Bone marrow (tissue), 2 donors: ENCODE results near the gene AATK.

Source experiments
- DNase-seq, 2 donors: peaks; one replicate each; lab custom pipeline; 2025; lab: John Stamatoyannopoulos, UW

The AATK gene

DNA sequence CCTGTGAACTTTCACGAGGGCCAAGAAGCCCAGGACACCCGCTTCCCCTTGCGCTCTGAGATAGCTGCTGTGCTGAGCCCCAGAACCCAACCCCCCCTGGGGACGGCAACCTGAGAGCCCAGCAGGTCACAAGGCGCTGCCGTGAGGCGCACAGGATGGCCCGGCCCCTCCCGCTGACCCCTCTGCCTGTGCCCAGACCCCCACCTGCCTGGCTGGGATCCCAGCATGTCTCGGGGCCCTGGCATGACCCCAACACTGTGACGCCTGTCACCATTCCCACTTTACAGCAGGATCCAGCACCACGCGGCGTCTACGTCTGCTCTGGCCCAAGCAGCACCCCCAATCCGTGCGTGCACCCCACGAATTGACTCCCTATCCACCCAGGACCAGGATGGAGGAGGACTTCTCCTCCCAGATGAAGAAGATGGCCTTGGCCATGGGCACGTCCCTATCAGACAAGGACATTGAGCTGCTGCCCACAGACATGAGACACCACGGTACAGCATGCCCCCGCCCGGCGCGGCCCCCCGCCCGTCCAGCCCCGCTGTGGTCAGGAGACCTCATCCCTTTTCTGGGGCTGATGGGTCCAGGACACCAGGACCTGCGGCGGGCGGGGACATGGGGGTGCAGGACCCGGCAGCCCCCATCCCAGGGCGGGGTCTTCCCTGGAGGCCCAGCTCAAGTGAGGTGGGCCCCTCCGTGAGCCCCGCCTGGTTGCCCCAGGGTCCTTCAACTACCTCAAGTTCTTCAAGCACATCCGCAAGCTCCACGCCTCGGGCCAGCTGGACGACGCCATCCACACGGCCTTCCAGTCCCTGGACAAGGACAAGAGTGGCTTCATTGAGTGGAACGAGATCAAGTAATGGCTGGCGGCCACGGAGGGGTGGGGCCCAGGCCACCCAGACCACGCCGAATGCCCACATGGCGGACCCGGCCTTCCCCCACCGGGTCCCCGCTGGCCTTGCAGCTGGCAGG lies 15.1 kb upstream of the AATK start:
- DNase-seq: no peak

DNA sequence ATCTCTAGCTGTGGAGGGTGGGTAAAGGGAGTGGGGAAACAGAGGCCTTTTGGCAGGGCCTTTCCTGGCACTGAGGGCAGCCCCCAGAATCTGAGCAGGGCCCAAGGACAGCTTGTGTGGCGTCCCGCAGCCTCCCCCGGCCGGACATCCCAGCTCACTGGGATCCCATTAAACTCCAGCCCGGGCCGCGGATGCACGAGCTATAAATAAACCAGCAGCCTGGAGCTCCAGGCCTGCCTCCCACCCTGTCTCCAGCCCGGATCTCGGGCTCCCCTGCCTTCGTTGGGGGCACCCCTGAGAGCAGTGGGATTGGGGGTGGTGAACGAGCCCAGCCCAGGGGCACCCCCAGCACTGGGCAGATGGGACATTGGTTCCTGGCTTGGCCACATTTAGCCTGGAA lies 13.8 kb upstream of the AATK start:
- no peak for DNase-seq

DNA sequence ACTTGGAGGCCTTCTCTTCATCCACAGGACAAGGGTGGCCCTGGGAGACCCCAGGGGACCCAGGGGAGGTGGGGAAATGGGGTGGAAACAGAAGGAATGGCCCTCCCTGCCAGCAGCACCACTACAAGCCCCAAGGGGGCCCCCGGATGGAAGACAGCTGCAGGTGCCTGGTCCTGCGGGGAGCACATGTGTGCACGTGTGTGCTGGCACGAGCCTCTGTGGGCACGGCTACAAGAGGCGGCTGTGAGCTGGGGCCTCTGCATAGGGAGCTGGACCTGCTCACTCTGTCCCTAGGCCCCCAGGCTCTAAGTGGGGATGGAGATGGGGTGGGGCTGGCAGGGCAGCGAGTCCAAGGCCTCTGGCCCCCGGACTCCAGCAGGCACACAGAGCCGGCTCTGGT lies 13.2 kb upstream of the AATK start:
- no peak for DNase-seq

DNA sequence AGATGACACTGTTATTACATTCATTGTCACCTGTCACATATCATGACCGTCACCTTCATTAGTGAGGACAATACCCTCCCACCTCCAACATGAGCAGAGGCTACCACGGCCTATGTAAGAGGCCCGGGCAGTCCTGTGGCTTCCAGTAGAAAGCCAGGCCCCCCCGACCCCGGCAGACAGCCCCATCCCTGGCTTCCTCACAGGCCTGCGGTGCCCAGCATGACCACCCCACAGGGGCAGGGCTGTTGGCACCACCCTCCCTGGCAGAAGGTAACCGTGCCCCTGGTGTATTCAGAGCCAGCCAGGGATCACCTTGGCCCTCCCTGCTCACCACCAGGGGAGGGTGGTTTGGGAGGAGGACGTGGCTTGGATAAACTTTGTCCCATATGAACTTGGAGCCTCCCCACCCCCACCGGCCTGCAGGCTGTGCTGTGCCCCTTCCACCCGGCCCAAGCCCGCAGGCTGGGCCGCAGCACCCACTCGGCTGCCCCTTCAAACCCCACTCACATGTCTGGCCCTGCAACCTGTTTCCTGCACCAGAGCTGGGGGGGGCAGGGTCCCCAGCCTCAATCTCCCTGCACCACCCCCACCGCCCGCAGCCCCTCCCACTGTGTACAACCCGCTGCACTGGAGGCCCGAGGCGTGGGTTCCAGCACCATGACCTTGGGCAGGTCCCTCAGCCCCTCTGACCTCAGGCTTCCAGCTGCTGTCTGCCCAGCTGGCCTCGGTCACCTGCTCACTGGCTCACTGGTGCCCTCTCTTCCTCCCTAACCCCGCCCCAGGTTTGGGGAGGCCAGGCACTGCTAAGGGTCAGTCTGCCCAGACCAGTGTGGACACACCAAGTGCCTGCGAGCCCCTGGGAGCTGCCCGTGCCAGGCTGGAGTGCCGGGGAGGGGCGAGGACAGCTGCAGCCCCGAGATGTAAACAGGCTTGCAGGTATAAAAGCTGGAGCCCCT lies 12.4 kb upstream of the AATK start:
- no peak for DNase-seq

DNA sequence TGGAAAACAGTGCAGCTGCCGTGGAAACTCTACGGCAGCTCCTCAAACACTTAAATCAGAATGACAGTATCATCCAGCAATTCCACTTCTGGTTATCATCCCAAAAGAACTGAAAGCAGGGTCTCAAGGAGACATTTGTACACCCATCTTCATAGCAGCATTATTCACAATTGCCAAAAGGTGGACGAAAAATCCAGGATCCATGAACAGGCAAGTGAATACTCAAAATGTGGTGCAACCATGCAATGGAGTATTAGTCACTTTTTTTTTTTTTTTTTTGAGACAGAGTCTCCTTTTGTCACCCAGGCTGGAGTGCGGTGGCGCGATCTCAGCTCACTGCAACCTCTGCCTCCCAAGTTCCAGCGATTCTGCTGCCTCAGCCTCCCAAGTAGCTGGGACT lies 10.6 kb upstream of the AATK start:
- no peak for DNase-seq

DNA sequence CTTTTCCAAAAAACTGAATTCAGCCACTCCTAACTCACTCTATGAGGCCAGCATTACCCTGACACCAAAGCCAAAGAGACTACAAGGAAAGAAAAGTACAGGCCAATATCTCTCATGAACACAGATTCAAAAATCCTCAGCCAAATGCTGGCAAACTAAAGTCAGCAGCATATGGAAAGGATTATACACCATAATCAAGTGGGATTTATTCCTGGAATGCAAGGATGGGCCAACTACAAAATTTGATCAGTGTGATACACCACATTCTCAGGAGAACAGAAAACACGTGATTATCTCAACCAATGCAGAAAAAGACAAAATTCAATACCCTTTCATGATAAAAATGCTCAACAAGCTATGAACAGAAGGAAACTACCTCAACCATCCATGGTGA lies 7.7 kb upstream of the AATK start:
- no peak for DNase-seq

DNA sequence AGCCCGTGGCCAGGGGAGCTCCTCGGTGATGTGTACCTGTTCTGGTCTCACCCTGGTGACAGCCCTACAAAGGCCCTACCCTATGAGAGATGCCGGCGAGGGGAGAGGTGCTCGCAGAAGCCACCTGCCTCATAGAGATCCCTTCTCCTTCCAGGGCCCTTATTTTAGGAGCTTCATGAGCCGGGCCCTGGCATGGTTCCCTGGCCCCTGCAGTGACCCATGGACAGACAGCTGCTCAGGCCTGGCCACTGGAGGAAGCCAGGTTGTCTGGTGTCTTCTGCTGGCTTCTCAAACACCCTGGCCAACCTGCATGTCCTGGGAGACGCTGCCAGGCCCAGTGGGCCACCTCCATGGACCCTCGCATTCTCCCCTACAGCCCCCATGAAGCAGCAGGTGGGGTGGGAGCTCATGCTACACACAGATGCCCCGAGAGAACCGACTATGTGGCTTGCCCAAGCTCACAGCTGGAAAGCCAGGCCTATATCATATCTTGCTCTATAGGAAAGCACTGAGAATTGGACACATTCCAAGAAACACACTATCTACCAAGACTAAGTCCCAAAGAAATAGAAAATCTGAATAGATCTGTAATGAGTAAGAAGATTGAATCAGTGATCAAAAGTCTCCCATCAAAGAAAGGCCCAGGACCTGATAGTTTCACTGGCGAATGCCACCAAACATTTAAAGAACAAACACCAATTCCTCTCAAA lies 7.2 kb upstream of the AATK start:
- no peak for DNase-seq

DNA sequence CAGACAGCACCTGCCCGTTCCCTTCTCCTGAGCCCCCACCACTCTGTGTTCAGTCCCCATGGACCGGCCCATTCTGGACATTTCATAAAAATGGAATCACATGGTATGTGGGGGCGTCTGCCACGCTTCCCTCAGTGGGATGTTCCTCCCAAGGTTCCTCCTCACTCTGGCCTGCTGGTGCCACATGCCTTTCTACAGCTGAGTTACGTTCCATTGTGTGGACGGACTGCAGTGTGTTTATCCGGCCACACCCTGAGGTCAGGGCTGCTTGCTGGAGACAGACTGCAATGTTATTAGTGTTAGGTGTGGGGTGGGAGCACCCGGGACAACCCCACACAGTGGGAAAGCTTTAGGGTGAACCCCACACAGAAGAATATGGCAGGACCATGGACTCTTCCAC lies 5.9 kb upstream of the AATK start:
- no peak for DNase-seq

DNA sequence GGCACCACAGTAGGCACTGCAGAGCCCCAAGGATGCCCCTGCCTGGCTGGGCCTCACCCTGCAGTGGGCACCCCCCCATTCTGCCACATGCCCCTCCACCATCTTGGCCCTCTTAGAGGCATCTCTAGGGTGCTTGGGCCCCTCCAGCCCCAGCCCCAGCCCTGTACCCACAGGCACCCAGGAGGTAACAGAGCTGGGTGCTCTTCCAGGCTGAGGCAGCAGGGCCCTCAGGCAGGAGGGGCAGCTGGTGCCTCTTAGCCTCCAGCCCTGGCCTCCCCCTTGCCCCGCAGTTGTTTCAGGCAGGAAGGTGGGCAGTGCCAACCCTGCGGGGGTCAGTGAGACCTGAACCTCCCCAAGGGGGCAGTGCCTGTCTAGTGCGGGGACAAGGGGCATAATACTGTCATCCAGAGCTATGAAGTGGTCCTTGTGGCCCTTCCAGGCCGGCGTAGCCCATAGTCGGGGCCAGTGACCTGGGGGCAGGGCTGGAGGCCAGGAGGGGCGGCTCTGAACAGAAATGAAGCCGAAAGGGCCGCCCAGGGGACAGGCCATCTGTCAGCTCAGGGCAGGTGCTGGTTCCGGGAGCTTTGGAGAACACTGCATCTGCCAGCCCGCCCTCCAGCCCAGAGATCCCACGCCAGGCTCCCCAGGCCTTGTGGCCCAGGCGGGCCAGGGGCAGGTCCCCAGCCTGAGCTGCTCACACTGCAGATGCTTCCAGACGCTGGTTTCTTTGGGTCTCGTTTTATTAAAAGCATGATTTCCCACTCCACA lies 4.9 kb upstream of the AATK start:
- DNase-seq: no peak

DNA sequence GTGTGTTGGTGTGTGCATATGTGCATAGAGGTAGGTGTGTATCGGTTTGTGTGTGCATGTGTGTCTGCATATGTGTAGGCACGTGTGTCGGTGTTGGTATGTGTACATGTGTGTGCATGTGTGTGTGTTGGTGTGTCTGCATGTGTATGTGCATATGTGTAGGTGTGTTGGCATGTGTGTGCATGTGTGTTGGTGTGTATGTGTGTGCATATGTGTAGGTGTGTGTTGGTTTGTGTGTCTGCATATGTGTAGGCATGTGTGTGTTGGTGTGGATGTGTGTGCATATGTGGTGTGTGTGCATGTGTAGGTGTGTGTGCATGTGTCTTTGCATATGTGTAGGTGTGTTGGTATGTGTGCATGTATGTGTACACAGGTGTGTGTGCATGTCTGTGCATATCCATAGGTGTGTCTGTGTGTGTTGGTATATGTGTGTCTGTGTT lies 3.9 kb upstream of the AATK start:
- no peak for DNase-seq

DNA sequence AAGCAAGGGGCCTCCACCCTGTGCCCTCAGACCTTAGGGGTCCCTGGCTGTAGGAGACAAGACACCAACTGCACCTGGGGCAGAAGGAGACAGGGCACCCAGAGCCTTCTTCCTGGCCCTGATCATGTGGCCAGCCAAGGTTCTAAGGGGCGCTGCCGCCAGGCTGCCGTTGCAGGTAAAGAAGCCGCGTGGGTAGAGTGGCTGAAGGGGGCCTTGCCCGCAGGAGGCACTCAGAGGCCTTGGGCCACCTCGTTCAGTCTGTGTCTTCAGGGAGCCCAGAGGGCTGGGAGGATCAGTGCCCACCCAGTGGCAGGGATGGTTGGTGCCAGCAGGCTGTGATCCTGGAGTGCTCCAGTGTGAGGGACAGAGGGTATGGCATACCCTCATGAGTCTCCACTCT lies 1.6 kb upstream of the AATK start:
- no peak for DNase-seq

DNA sequence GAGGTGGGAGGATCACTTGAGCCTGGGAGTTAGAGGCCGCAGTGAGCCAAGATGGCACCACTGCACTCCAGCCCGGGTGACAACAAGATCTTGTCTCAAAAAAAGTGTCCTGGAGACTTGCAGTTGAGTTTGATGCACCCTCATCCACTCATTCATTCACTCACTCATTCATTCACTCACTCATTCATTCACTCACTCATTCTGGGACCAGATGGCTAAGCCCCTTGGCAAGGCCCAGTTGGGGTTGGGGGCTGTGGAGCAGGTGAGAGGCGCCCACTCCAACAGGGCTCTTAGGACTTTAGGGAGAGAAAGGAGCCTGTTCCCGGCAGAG lies 1.1 kb upstream of the AATK start:
- no peak for DNase-seq

DNA sequence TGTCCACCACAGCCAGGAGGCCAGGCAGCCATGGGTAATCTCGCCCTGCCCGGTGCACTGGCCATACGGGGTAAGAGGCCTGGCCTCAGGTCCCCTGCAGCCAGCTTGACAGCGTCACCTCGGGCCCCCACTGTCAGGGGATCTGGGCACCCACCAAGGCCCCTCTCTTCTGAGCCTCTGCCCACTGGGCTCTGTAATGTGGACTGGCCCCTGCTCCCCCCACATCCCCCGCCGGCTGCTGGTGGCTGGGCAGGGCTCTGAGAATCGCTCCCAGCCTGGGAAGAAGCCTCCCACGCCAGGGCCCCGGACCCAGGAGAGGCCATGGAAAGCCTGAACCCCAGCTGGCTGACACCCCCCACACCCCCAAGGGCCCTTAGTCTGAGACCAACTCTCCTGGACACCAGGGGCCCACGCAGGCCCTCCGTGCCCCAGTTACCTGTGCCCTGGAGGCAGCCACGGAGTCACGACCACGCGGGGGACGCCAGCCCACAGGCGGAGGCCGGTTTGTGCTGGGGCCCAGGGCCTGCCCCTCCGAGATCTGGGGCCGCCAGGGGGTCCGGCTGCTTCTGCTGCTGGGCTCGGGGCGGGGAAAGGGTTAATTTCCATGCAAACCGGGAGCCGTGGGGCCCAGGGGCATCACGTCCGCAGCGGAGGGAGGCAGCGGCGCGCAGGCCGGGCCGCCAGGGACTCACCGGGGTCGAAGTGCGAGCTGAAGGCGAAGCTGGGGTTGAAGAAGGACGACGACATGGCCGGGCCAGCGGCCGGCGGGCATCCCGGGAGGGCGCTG lies 582 bp downstream of the AATK start, which contains the start of gene PVALEF:
PVALEF (plus strand) TSS at position 262 of the 787 bp plus-strand sequence. CDS start 15,720 bp downstream, outside the sequence.
- DNase-seq: no peak

DNA sequence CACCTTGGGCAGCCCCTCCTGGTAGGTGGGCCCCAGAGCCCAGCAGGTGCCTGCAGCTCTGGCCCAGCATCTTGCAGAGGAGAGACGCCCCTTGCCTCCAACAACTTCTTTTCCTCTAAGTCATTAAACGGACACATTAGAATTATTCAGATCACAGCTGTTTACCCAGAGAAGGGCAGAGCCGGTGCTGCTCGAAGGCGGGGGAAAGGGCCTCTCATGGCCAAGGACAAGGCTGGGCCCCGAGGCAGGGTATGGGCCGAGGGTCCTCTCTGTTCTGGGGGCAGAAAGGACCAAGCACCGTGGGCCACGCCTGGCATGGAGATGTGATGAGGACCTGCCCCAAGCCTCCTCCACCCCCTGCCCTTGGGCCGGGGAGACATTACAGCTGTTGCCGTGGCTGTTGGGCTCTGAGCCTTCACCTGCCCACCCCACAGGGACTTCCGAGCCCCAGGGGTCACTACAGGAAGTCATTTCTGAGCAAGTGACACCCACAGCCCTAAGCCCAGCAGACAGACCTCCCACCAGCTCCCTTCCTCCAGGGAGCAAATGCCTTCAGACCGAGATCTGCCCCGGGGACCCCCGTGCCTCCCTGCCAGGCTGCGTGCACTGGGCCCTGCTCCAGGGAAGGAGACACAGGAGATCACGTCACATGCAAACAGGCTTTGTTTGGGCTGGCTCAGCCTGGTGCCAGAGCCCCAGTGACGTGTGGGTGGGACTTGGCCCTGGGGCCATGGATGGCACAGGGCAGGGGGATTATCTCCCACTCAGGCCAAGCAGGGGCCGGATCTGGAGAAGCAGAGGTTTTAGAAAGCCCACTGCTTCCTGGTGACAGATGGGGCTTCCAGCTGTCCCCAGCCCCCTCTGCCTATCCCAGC lies 1.4 kb downstream of the AATK start:
- no peak for DNase-seq

DNA sequence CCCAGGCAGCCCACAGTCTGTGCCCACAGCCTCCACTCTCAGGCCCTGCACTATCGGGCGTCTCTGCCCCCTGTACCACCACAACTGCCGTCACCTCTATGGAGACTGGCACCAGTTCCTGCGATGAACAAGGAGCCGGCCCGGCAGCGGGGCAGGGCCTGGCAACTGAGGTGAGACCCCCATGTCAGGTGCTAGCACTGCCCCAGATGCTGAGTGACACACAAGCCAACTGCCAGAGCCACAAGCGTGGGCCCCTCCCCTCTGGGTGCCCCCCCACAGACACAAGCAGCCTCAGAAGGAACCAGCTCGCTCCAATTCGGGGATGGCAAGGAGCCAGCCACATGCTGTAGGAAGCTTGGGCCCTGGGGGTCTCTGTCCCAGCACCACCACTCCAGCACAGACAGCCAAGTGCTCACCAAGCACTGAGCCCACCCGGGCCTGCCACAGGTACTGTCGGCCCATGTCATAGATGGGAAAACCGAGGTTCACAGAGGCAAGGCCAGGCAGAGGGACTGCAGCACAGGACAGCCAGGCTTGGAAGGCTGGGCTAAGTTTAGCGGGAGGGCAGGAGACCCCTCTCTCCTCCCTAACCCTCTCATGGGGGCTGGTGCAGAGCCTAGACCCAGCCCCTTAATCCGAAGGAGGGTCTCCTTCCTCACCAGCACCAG lies 2.2 kb downstream of the AATK start:
- no peak for DNase-seq

DNA sequence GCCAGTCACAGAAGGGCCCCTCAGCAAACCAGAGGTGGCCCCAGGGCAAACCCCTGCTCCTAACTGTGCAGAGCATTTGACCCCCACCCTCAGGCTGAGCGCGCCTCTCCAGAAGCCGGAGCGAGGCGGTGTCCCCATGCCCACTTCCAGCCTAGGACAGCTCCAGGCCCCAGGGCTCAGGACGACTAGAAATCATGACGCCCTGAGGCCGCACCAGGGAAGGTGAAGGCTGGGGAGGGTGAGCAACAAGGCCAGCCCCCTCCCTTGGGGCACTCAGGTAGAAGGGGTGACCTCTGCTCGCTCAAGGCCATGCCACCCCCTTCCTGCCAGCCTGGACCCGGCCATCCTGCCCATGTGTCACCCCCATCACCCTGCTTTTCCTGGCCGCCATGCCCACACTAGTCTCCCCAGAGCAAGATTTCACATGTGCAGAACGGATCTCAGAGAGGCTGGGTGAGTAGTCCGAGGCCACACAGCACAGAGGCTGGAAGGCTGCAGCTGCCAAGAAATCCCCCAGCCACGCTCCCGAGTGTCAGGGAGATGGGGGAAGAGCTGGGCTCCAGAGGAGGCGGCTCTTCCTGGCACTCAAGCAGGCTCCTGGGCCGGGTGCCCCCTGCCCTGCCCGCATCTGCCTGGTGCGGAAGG lies 2.8 kb downstream of the AATK start:
- no peak for DNase-seq

DNA sequence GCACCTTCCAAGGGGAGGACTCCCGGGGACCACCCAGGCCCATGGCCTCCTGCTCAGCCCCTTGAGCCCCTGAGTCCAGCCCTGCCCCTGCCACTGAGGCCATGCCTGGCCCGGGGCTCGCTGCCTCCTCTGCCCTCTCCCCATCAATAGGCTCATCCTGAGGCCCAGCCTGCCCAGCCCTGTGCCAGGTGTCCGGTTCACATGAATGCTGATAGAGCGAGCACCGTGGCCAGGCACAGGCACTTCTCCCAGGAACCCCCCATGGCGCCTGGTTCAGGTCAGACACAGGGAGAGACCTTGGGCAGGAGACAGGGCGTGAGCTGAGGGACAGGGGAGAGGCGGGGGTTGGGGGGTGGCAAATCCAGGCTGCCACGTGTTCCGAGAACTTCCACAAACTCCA lies 3.5 kb downstream of the AATK start:
- DNase-seq: no peak

DNA sequence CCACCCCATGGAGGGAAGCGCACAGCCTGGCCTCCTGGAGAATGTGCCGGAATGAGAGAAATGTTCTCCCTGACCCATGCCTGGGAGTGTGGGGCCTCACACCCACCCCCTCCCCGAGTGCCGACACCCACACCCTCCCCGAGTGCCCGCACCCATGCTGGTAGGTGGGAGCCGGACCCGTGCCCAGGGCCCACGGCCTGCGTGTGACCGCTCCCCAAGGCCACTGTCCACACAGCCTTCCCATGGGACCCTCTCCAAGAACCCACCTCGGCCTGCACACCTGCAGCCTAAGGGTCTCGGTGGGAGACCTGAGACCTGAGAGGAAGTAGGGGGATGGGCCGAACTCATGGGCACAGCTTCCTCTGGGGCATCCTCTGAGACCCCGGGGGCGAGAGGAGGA lies 4.0 kb downstream of the AATK start:
- DNase-seq: no peak

DNA sequence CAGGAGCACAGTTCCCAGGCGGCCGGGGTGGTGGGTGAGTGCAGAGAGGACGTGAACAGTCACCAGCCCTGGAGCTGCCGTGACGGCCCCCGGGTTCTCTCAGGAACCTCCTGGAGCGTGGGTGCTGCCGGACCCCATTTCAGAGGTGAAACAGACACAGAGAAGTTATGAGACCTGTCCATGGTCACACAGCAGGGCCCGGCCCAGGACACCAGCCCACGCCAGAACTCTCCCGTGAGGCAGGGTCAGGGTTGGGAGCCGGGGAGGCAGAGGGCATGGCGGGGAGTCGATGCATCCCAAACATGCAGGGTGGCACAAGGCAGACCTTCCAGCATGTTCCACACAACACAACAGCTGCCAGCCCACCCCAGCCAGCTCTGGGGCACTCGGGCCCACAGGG lies 4.5 kb downstream of the AATK start:
- DNase-seq: no peak
